Testis (tissue), 2 donors: ENCODE measurements around the gene TBC1D23.

Source experiments
- POLR2A ChIP-seq: fragments of 450-650 bp; IDR thresholded peaks from one replicate; pipeline ENCODE4 v1.6.1; 2017; ENCODE audit warnings: antibody characterized with exemption, mild to moderate bottlenecking, moderate library complexity
- TF ChIP-seq, protein P1 (sequence below), 3 experiments: fragments of 450-650 bp in 2 of 3; fragments of 200-600 bp in 1 of 3; sonication (generic) in 1 of 3; IDR thresholded peaks; one replicate each; pipeline ENCODE4 v1.5.1; 2016 to 2019; ENCODE audit warnings: antibody characterized with exemption in 3 of 3, mild to moderate bottlenecking in 2 of 3, moderate library complexity in 1 of 3

DNA sequence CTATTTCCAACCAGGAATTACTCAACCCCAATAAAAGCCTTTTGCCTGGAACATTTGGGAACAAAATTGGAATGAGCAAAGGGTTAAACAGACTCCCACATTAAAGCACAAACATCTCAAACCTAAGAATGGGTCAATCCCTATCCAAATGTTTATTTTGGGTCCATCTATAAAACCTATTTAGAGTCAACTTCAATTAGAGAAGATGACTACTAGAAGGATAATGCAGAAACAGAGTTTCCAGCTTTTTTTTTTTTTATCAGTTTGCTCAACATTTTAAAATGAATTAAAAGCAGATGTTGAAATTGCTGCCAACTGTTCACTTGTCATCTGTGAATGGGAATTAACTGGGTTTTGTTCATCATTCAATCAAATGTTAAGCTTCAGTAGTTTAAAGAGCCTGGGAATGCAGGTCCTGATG lies 4.1 kb upstream of the TBC1D23 start:
- TF ChIP-seq, protein P1, sequence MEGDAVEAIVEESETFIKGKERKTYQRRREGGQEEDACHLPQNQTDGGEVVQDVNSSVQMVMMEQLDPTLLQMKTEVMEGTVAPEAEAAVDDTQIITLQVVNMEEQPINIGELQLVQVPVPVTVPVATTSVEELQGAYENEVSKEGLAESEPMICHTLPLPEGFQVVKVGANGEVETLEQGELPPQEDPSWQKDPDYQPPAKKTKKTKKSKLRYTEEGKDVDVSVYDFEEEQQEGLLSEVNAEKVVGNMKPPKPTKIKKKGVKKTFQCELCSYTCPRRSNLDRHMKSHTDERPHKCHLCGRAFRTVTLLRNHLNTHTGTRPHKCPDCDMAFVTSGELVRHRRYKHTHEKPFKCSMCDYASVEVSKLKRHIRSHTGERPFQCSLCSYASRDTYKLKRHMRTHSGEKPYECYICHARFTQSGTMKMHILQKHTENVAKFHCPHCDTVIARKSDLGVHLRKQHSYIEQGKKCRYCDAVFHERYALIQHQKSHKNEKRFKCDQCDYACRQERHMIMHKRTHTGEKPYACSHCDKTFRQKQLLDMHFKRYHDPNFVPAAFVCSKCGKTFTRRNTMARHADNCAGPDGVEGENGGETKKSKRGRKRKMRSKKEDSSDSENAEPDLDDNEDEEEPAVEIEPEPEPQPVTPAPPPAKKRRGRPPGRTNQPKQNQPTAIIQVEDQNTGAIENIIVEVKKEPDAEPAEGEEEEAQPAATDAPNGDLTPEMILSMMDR (IDR thresholded peaks at IDR 0.05) = no peak
- no peak for TF ChIP-seq POLR2A
